ENCODE results near the gene STEAP2. TPM values are rescaled to one million over a fixed set of nuclear protein-coding genes. Genes with fewer than 3 reads are reported as not detected.

STEAP2 gene
- total and polyA plus RNA-seq, 2 donors (not counting 3 experiments of a cell fraction or from before 2014, with no cell fraction given) = 4.2 to 4.6 TPM

DNA sequence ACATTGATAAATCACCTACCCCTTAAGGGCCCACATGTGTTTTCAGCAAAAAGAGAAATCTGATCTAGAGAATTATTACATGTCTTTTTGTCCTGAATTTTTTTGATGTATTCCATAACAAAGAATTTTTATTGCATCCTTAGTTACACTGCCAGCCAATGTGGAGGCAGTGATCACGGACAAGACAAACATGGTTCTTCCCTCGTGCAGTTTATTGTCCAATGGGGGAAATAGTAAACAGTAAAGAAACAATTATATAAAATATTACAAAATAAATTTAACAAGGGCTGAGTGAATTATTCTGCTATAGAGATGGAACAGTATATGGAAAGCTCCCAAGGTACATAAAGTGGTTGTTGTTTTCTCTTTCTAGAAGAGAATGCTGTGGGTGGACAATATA lies 2.0 kb downstream of the STEAP2 start:
- H3K36me3 ChIP-seq (ENCODE audit: control insufficient read depth in 2 of 2, extremely low read depth in 1 of 2, insufficient read depth in 2 of 2, low read length in 2 of 2) = no peaks in the 10 kb centered on the region
- no peak overlapping the region for H3K9ac ChIP-seq (replicated peaks; ENCODE audit: extremely low read depth, insufficient read depth, low read length)
- DNase-seq (ENCODE audit: low read depth, low spot score) (no peak), FAIRE-seq (no peak)
- H3K4me2 ChIP-seq (ENCODE audit: insufficient read depth, low read length) = no peak overlapping the region
- no peaks in the 10 kb centered on the region for H3K9me1 ChIP-seq (replicated peaks; ENCODE audit: control insufficient read depth, extremely low read depth, insufficient read depth, low read length)
- BruUV-seq (replicated peaks) = no TSS peak
- no peaks in the 10 kb centered on the region for H3K79me2 ChIP-seq (ENCODE audit: control insufficient read depth, insufficient read depth, low read length)
- POLR2A ChIA-PET = no interaction called here
- no peak overlapping the region for H3K4me3 ChIP-seq (replicated peaks in 1 of 3; ENCODE audit: insufficient read depth in 1 of 3, low read depth in 1 of 3, low read length in 3 of 3)
- no peaks in the 10 kb centered on the region for H3K9me3 ChIP-seq (replicated peaks; ENCODE audit: control insufficient read depth, insufficient read depth, low read length)
- H3K27ac ChIP-seq (ENCODE audit: insufficient read depth, low read depth, low read length) = no peak overlapping the region
- CTCF ChIA-PET = interaction anchor here (5.0 kb wide), 1 partner anchor 60 kb away, joined by 70 read pairs; the partner anchor contains the start of gene STEAP1
- TF ChIP-seq MYC (IDR thresholded peaks at IDR 0.05; ENCODE audit: low read depth, low read length) = no peak
- TF ChIP-seq, protein P1, sequence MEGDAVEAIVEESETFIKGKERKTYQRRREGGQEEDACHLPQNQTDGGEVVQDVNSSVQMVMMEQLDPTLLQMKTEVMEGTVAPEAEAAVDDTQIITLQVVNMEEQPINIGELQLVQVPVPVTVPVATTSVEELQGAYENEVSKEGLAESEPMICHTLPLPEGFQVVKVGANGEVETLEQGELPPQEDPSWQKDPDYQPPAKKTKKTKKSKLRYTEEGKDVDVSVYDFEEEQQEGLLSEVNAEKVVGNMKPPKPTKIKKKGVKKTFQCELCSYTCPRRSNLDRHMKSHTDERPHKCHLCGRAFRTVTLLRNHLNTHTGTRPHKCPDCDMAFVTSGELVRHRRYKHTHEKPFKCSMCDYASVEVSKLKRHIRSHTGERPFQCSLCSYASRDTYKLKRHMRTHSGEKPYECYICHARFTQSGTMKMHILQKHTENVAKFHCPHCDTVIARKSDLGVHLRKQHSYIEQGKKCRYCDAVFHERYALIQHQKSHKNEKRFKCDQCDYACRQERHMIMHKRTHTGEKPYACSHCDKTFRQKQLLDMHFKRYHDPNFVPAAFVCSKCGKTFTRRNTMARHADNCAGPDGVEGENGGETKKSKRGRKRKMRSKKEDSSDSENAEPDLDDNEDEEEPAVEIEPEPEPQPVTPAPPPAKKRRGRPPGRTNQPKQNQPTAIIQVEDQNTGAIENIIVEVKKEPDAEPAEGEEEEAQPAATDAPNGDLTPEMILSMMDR (IDR thresholded peaks at IDR 0.05; ENCODE audit: extremely low read depth in 1 of 2, insufficient read depth in 1 of 2, low read depth in 1 of 2, low read length in 2 of 2) = no peak
- TF ChIP-seq FOS (IDR thresholded peaks at IDR 0.05; ENCODE audit: borderline replicate concordance, insufficient read depth, low read length) = no peak
- no peak for TF ChIP-seq GATA2 (IDR thresholded peaks at IDR 0.05; ENCODE audit: insufficient read depth, insufficient read length, low read depth, low read length)
- TF ChIP-seq, protein P2, sequence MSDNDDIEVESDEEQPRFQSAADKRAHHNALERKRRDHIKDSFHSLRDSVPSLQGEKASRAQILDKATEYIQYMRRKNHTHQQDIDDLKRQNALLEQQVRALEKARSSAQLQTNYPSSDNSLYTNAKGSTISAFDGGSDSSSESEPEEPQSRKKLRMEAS (IDR thresholded peaks at IDR 0.05; ENCODE audit: insufficient read depth, insufficient read length) = no peak
- TF ChIP-seq POLR2A (IDR thresholded peaks at IDR 0.05; ENCODE audit: low read depth, low read length) = no peak
- no peak for TF ChIP-seq JUN (IDR thresholded peaks at IDR 0.05; ENCODE audit: borderline replicate concordance, insufficient read depth, insufficient read length, low read depth)
- no peak for TF ChIP-seq EZH2 (IDR thresholded peaks at IDR 0.05; ENCODE audit: borderline replicate concordance, low read depth, low read length, severe bottlenecking)
- TF ChIP-seq POLR2AphosphoS5 (IDR thresholded peaks at IDR 0.05; ENCODE audit: insufficient read depth, low read depth, low read length) = no peak
- no peaks in the 10 kb centered on the region for H4K20me1 ChIP-seq (replicated peaks; ENCODE audit: control insufficient read depth, extremely low read depth, insufficient read depth, low read length)
- H2AFZ ChIP-seq (ENCODE audit: low read depth, low read length) = no peak overlapping the region
- intact Hi-C loops (cut with micrococcal nuclease) (loop anchor here (2.0 kb wide), 1 partner anchor 13 kb away; no protein-coding TSS in a partner anchor), dilution Hi-C loops (cut with MboI; ENCODE audit: extremely low pct_ligation_motif_present, low sequenced_read_pairs) (no loop called here)
- no peaks in the 10 kb centered on the region for H3K27me3 ChIP-seq (ENCODE audit: control insufficient read depth in 2 of 2, insufficient read depth in 2 of 2, low read length in 2 of 2)
- H3K4me1 ChIP-seq (ENCODE audit: control insufficient read depth, extremely low read depth, insufficient read depth, low read length) = peaks cover 12% of the 10 kb centered on the region
